Trophoblast cell (in vitro differentiated cells and primary cell): ENCODE results near the gene UCK2.

Source experiments
- DNase-seq, 2 donors: peaks; one replicate each; pipeline ENCODE4 v3.0.0-alpha.2; 2016
- H2AFZ ChIP-seq: 2 replicates; pipeline ENCODE4 v1.6.1; 2013; ENCODE audit warnings: low read length, moderate library complexity, mild to moderate bottlenecking; ENCODE audit not compliant: insufficient read depth, poor library complexity
- H2AK5ac ChIP-seq: 2 replicates; pipeline ENCODE4 v1.6.1; 2013; ENCODE audit warnings: mild to moderate bottlenecking, low read length
- H2BK120ac ChIP-seq: 2 replicates; pipeline ENCODE4 v1.6.1; 2013; ENCODE audit warnings: low read length, mild to moderate bottlenecking, moderate library complexity; ENCODE audit not compliant: insufficient read depth, poor library complexity
- H2BK12ac ChIP-seq: 2 replicates; pipeline ENCODE4 v1.6.1; 2013; ENCODE audit warnings: mild to moderate bottlenecking, low read length, moderate library complexity
- H2BK5ac ChIP-seq: 2 replicates; pipeline ENCODE4 v1.6.1; 2013; ENCODE audit warnings: low read length, low read depth, moderate library complexity, mild to moderate bottlenecking; ENCODE audit not compliant: poor library complexity
- H3K14ac ChIP-seq: 2 replicates; pipeline ENCODE4 v1.6.1; 2013; ENCODE audit warnings: mild to moderate bottlenecking, low read length
- H3K18ac ChIP-seq: 2 replicates; pipeline ENCODE4 v1.6.1; 2013; ENCODE audit warnings: mild to moderate bottlenecking, low read length
- H3K23ac ChIP-seq: 2 replicates; pipeline ENCODE4 v1.6.1; 2013; ENCODE audit warnings: low read length
- H3K27ac ChIP-seq: 2 replicates; pipeline ENCODE4 v1.5.1; 2013; ENCODE audit warnings: low read depth, mild to moderate bottlenecking, inconsistent platforms, low read length, moderate library complexity
- H3K27me3 ChIP-seq: 2 replicates; pipeline ENCODE4 v1.6.1; 2013; ENCODE audit warnings: inconsistent platforms, mild to moderate bottlenecking, low read length, moderate library complexity; ENCODE audit not compliant: insufficient read depth
- H3K36me3 ChIP-seq, 2 experiments: 1 replicate in 1 of 2; 2 replicates in 1 of 2; pipeline ENCODE4 v1.6.1; 2013; ENCODE audit warnings: low read length in 2 of 2, mild to moderate bottlenecking in 2 of 2, moderate library complexity in 1 of 2; ENCODE audit not compliant: insufficient read depth in 2 of 2, control insufficient read depth in 1 of 2
- H3K4ac ChIP-seq: 2 replicates; pipeline ENCODE4 v1.6.1; 2013; ENCODE audit warnings: low read depth, mild to moderate bottlenecking, low read length, moderate library complexity
- H3K4me1 ChIP-seq, 2 experiments: 1 replicate in 1 of 2; 2 replicates in 1 of 2; pipeline ENCODE4 v1.6.1; 2013; ENCODE audit warnings: low read length in 2 of 2, mild to moderate bottlenecking in 2 of 2, moderate library complexity in 1 of 2; ENCODE audit not compliant: insufficient read depth in 2 of 2, control insufficient read depth in 1 of 2
- H3K4me2 ChIP-seq: 2 replicates; pipeline ENCODE4 v1.6.1; 2013; ENCODE audit warnings: inconsistent platforms, mild to moderate bottlenecking, low read length, moderate library complexity
- H3K4me3 ChIP-seq: 2 replicates; pipeline ENCODE4 v1.5.1; 2013; ENCODE audit warnings: mild to moderate bottlenecking, low read depth, low read length, inconsistent platforms
- H3K79me1 ChIP-seq: one replicate; pipeline ENCODE4 v1.6.1; 2013; ENCODE audit warnings: low read length
- H3K79me2 ChIP-seq: 2 replicates; pipeline ENCODE4 v1.6.1; 2013; ENCODE audit warnings: low read length, mild to moderate bottlenecking; ENCODE audit not compliant: control insufficient read depth, insufficient read depth, poor library complexity
- H3K9ac ChIP-seq: 2 replicates; pipeline ENCODE4 v1.6.1; 2013; ENCODE audit warnings: mild to moderate bottlenecking, low read length
- H3K9me3 ChIP-seq: 2 replicates; pipeline ENCODE4 v1.6.1; 2013; ENCODE audit warnings: low read depth, mild to moderate bottlenecking, control low read depth, inconsistent platforms, low read length; ENCODE audit not compliant: insufficient read depth
- H4K12ac ChIP-seq: 2 replicates; pipeline ENCODE4 v1.6.1; 2013; ENCODE audit warnings: low read depth, mild to moderate bottlenecking, low read length, moderate library complexity
- H4K8ac ChIP-seq: 2 replicates; pipeline ENCODE4 v1.6.1; 2013; ENCODE audit warnings: low read depth, mild to moderate bottlenecking, low read length, moderate library complexity
- H4K91ac ChIP-seq: one replicate; pipeline ENCODE4 v1.6.1; 2013; ENCODE audit warnings: low read depth, mild to moderate bottlenecking, low read length, moderate library complexity
- WGBS: extraction: QIAGEN DNeasy Blood & Tissue Kit; methylation state at CpG from one replicate; pipeline ENCODE4 v1.1.7; 2013; ENCODE audit warnings: missing lambda C conversion rate; ENCODE audit not compliant: insufficient read length, insufficient coverage; ENCODE audit errors: extremely low coverage; 5-methylcytosine and 5-hydroxymethylcytosine counted together

Gene UCK2

GRCh38 chr1:165843304-165843703, 15.9 kb downstream of the UCK2 start:
- Histone ChIP-seq H3K9ac (no peak overlapping the region), H3K18ac (no peak overlapping the region), H4K91ac (no peak overlapping the region), H3K27ac (no peak overlapping the region), H3K23ac (no peak overlapping the region), H2BK5ac (no peak overlapping the region), H3K9me3 (peaks cover 2% of the 10 kb centered on the region), H3K4me1 (peaks cover 7 to 9% of the 10 kb centered on the region in 2 experiments), H3K36me3 (no peaks in the 10 kb centered on the region), H2BK120ac (no peak overlapping the region), H2AFZ (no peak overlapping the region), H3K4me3 (no peak overlapping the region), H2AK5ac (no peak overlapping the region), H3K14ac (no peak overlapping the region), H2BK12ac (no peak overlapping the region), H3K27me3 (no peaks in the 10 kb centered on the region), H3K4me2 (no peak overlapping the region), H3K4ac (no peak overlapping the region), H3K79me2 (peaks cover 7% of the 10 kb centered on the region), H4K8ac (no peak overlapping the region), H4K12ac (no peak overlapping the region), H3K79me1 (no peaks in the 10 kb centered on the region)
- DNase-seq, result peak in 1 of 2 donors; percentile 5
- WGBS, result no CpG with 5 or more reads among the region's 1 CpG

- H4K8ac ChIP-seq, result no peak overlapping the region
Observed at GRCh38 chr1:165844114-165844798, 16.8 kb downstream of the UCK2 start.

GRCh38 chr1:165844933-165845332, 17.5 kb downstream of the UCK2 start:
- Histone ChIP-seq H3K9ac (no peak overlapping the region), H4K91ac (no peak overlapping the region), H2AFZ (no peak overlapping the region), H2BK5ac (no peak overlapping the region), H2BK120ac (no peak overlapping the region), H3K79me2 (peaks cover 6% of the 10 kb centered on the region), H3K36me3 (no peaks in the 10 kb centered on the region), H3K27ac (no peak overlapping the region), H3K4me1 (peaks cover 12 to 15% of the 10 kb centered on the region in 2 experiments), H3K4me3 (no peak overlapping the region), H2BK12ac (no peak overlapping the region), H3K14ac (no peak overlapping the region), H4K8ac (no peak overlapping the region), H3K18ac (no peak overlapping the region), H2AK5ac (no peak overlapping the region), H4K12ac (no peak overlapping the region), H3K4ac (peak overlapping the region; percentile 69), H3K23ac (no peak overlapping the region), H3K9me3 (peaks cover 2% of the 10 kb centered on the region), H3K4me2 (no peak overlapping the region), H3K27me3 (no peaks in the 10 kb centered on the region), H3K79me1 (no peaks in the 10 kb centered on the region)
- WGBS, result no CpG with 5 or more reads among the region's 6 CpGs
- DNase-seq, result no peak

More at GRCh38 chr1:165844114-165844798, 16.8 kb downstream of the UCK2 start:
- no peaks in the 10 kb centered on the region for H3K79me1 ChIP-seq
- H3K79me2 ChIP-seq, result peaks cover 6% of the 10 kb centered on the region
- no peak overlapping the region for H4K12ac ChIP-seq
- no CpG with 5 or more reads among the region's 11 CpGs for WGBS
- H3K18ac ChIP-seq, result no peak overlapping the region
- no peak overlapping the region for H3K4me3 ChIP-seq
- no peak overlapping the region for H3K4me2 ChIP-seq
- H3K27me3 ChIP-seq, result no peaks in the 10 kb centered on the region
- H3K9me3 ChIP-seq, result peaks cover 2% of the 10 kb centered on the region
- no peaks in the 10 kb centered on the region for H3K36me3 ChIP-seq
- no peak overlapping the region for H3K14ac ChIP-seq
- H4K91ac ChIP-seq, result no peak overlapping the region
- no peak for DNase-seq
- H2BK5ac ChIP-seq, result no peak overlapping the region
- peak overlapping the region; percentile 8 for H3K4ac ChIP-seq
- H3K9ac ChIP-seq, result no peak overlapping the region
- no peak overlapping the region for H2AK5ac ChIP-seq
- peaks cover 10 to 13% of the 10 kb centered on the region in 2 experiments for H3K4me1 ChIP-seq
- no peak overlapping the region for H2BK12ac ChIP-seq
- no peak overlapping the region for H2BK120ac ChIP-seq
- H3K27ac ChIP-seq, result no peak overlapping the region
- no peak overlapping the region for H3K23ac ChIP-seq
- no peak overlapping the region for H2AFZ ChIP-seq

GRCh38 chr1:165845569-165845968, 18.2 kb downstream of the UCK2 start:
- Histone ChIP-seq H3K27me3 (no peaks in the 10 kb centered on the region), H3K4ac (peak overlapping the region; percentile 43), H3K4me3 (no peak overlapping the region), H4K91ac (no peak overlapping the region), H3K14ac (no peak overlapping the region), H3K79me1 (no peaks in the 10 kb centered on the region), H3K18ac (no peak overlapping the region), H2BK12ac (no peak overlapping the region), H3K27ac (no peak overlapping the region), H3K4me1 (peaks cover 12 to 15% of the 10 kb centered on the region in 2 experiments), H2AFZ (no peak overlapping the region), H3K9me3 (peaks cover 2% of the 10 kb centered on the region), H2BK120ac (no peak overlapping the region), H3K4me2 (no peak overlapping the region), H4K12ac (no peak overlapping the region), H3K23ac (no peak overlapping the region), H3K9ac (no peak overlapping the region), H2BK5ac (no peak overlapping the region), H3K36me3 (no peaks in the 10 kb centered on the region), H3K79me2 (peaks cover 6% of the 10 kb centered on the region), H4K8ac (no peak overlapping the region), H2AK5ac (no peak overlapping the region)
- DNase-seq, result no peak
- WGBS, result no CpG with 5 or more reads among the region's 3 CpGs
